Endodermal cell (in vitro differentiated cells): Measurements from ENCODE around the gene ASTL. TPM values are rescaled to one million over a fixed set of nuclear protein-coding genes. Genes with fewer than 3 reads are reported as not detected.

ENCODE experiments used
- DNase-seq: peaks from one replicate; pipeline ENCODE4 v3.0.0-alpha.2; 2017
- H3K27ac ChIP-seq: 2 replicates; pipeline ENCODE4 v1.5.1; 2013; ENCODE audit warnings: mild to moderate bottlenecking, low read depth, low read length, moderate library complexity
- H3K27me3 ChIP-seq: 2 replicates; pipeline ENCODE4 v1.6.1; 2013; ENCODE audit warnings: mild to moderate bottlenecking, low read length, moderate library complexity; ENCODE audit not compliant: insufficient read depth, control insufficient read depth, poor library complexity, severe bottlenecking
- H3K36me3 ChIP-seq: 2 replicates; pipeline ENCODE4 v1.7.0; 2013; ENCODE audit warnings: mild to moderate bottlenecking, low read length, moderate library complexity; ENCODE audit not compliant: control insufficient read depth, insufficient read depth
- H3K4me1 ChIP-seq: one replicate; pipeline ENCODE4 v1.7.0; 2013; ENCODE audit warnings: low read length; ENCODE audit not compliant: control insufficient read depth, insufficient read depth
- H3K4me3 ChIP-seq: 2 replicates; pipeline ENCODE4 v1.5.1; 2013; ENCODE audit warnings: mild to moderate bottlenecking, low read length, moderate library complexity
- H3K9ac ChIP-seq: 2 replicates; pipeline ENCODE4 v1.6.1; 2013; ENCODE audit warnings: mild to moderate bottlenecking, low read length, moderate library complexity; ENCODE audit not compliant: poor library complexity, severe bottlenecking; ENCODE audit errors: extremely low read depth
- H3K9me3 ChIP-seq: 2 replicates; pipeline ENCODE4 v1.6.1; 2013; ENCODE audit warnings: mild to moderate bottlenecking, low read length, moderate library complexity; ENCODE audit not compliant: control insufficient read depth
- H3K27ac Mint-ChIP-seq: 2 replicates; pipeline ENCODE4 v1.8.0; 2020; ENCODE audit warnings: mixed read lengths
- H3K27me3 Mint-ChIP-seq: 2 replicates; pipeline ENCODE4 v1.8.0; 2021; ENCODE audit warnings: mild to moderate bottlenecking, mixed read lengths; ENCODE audit not compliant: insufficient read depth
- H3K36me3 Mint-ChIP-seq: 2 replicates; pipeline ENCODE4 v1.8.0; 2020; ENCODE audit warnings: low read depth, mixed read lengths
- H3K4me1 Mint-ChIP-seq: 2 replicates; pipeline ENCODE4 v1.8.0; 2020; ENCODE audit warnings: mixed read lengths
- H3K4me3 Mint-ChIP-seq: 2 replicates; pipeline ENCODE4 v1.8.0; 2020; ENCODE audit warnings: mild to moderate bottlenecking, moderate library complexity, mixed read lengths
- H3K9me3 Mint-ChIP-seq: 2 replicates; pipeline ENCODE4 v1.8.0; 2020; ENCODE audit warnings: mild to moderate bottlenecking, mixed read lengths
- WGBS, 2 experiments: methylation state at CpG; one replicate each; pipeline versions ENCODE4 v1.1.5 to v1.1.7; 2013; ENCODE audit warnings: missing lambda C conversion rate in 2 of 2, mixed read lengths in 1 of 2; ENCODE audit not compliant: insufficient coverage in 1 of 2, insufficient read length in 1 of 2; 5-methylcytosine and 5-hydroxymethylcytosine counted together
- total RNA-seq, 2 donors: library from RNA; stranded (reverse); fragmentation: NEBNext Ultra II Directional in 1 of 2; extraction: Animal tissue kit (Norgen Biotek cat#: 25700) in 1 of 2; gene quantifications; 2 replicates in 1 of 2; 3 replicates in 1 of 2; pipeline ENCODE4 v1.2.1, GENCODE V29; 2021
- TF ChIP-seq, protein P1 (sequence below): fragments of 200-600 bp; sonication (generic); conservative IDR thresholded peaks from 2 replicates; pipeline ENCODE4 v1.5.0; 2021; ENCODE audit warnings: antibody characterized with exemption, mild to moderate bottlenecking

Gene ASTL
- total RNA-seq, 2 donors from 2014 or later = not detected

DNA sequence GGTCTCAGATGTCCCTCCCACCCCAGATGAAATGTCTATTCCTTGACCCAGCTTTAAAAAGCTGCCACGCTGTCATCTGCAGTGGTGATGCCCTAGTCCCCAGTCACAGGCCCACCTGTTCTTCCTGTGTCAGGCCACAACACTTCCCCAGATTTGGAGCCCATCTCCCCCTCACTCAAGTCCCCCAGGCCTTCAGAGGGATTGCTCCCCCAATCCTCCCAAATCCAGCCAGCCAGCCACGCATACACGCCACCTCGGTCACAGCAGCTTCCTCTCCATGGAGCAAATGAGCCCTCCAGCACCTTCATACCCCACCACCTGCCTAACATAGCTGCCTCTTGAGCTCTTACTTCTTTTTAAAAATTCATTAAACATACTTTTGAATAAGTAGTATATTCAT, 7.8 kb downstream of the ASTL start:
- TF ChIP-seq, protein P1, sequence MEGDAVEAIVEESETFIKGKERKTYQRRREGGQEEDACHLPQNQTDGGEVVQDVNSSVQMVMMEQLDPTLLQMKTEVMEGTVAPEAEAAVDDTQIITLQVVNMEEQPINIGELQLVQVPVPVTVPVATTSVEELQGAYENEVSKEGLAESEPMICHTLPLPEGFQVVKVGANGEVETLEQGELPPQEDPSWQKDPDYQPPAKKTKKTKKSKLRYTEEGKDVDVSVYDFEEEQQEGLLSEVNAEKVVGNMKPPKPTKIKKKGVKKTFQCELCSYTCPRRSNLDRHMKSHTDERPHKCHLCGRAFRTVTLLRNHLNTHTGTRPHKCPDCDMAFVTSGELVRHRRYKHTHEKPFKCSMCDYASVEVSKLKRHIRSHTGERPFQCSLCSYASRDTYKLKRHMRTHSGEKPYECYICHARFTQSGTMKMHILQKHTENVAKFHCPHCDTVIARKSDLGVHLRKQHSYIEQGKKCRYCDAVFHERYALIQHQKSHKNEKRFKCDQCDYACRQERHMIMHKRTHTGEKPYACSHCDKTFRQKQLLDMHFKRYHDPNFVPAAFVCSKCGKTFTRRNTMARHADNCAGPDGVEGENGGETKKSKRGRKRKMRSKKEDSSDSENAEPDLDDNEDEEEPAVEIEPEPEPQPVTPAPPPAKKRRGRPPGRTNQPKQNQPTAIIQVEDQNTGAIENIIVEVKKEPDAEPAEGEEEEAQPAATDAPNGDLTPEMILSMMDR = no peak
- H3K27ac ChIP-seq = no peak overlapping the region
- Mint-ChIP-seq H3K36me3 (no peaks in the 10 kb centered on the region), H3K9me3 (no peaks in the 10 kb centered on the region), H3K4me3 (no peak overlapping the region), H3K4me1 (no peaks in the 10 kb centered on the region), H3K27ac (no peak overlapping the region), H3K27me3 (peaks cover 27% of the 10 kb centered on the region)
- 73 to 88% methylated on average over 1 to 4 of the region's 4 CpGs for WGBS, 2 experiments
- no peaks in the 10 kb centered on the region for H3K36me3 ChIP-seq
- H3K9ac ChIP-seq = no peak overlapping the region
- peaks cover 21% of the 10 kb centered on the region for H3K27me3 ChIP-seq
- no peak for DNase-seq
- H3K9me3 ChIP-seq = no peaks in the 10 kb centered on the region
- H3K4me1 ChIP-seq = no peaks in the 10 kb centered on the region
- no peak overlapping the region for H3K4me3 ChIP-seq

DNA sequence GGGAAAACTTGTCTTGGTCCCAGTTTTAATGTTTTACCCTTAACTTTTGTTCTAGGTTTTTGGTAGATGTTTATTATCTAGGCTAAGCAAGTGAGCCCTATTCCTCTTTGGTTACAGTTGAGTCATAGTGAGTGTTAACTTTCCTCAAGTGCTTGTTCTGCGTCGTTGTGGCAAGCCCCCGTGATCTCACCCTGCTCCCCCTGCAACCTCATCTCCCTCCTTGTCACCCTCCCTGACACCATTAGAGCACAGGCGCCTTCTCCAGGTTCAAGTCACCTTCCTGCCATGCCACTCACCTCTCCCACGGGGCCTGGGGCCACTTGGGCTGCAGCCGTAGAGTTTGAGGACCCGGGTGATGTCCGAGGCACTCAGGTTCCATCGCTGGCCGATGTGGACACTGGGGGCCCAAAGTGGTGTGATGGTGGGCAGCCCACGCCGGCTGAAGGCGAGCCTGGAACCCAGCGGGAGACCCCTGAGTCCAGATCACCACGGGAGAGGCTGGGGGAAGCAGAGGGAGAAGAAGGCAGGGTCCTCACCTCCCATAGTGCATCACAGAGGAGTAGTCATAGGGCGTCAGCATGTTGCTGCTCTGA, 8.7 kb downstream of the ASTL start:
- 83 to 89% methylated on average over 8 to 16 of the region's 16 CpGs for WGBS, 2 experiments
- Histone ChIP-seq H3K36me3 (no peaks in the 10 kb centered on the region), H3K27ac (no peak overlapping the region), H3K4me1 (no peaks in the 10 kb centered on the region), H3K9me3 (no peaks in the 10 kb centered on the region), H3K27me3 (peaks cover 21% of the 10 kb centered on the region), H3K4me3 (no peak overlapping the region), H3K9ac (no peak overlapping the region)
- Mint-ChIP-seq H3K4me1 (no peaks in the 10 kb centered on the region), H3K36me3 (no peaks in the 10 kb centered on the region), H3K9me3 (no peaks in the 10 kb centered on the region), H3K27ac (no peak overlapping the region), H3K4me3 (no peak overlapping the region), H3K27me3 (peaks cover 31% of the 10 kb centered on the region)
- TF ChIP-seq, protein P1 = no peak
- no peak for DNase-seq

DNA sequence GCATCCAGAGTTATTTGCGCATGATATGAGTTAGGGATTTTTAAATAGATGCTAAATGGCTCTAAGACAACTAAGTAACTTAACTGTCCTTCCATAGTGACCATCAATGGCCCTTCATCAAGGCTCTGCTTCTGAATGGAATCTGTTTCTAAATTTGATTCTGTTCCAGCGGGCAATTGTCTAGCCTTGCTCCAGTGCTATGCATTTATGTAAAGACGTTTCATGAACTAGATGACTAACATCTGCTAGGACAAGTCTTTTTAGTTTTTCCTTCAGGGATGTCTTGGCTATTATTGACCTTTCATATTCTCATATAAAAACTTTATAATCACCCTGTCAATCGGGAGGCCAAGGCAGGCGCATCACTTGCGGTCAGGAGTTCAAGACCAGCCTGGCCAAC, 9.8 kb downstream of the ASTL start:
- Histone ChIP-seq H3K4me1 (no peaks in the 10 kb centered on the region), H3K27ac (no peak overlapping the region), H3K9ac (no peak overlapping the region), H3K27me3 (peaks cover 21% of the 10 kb centered on the region), H3K36me3 (no peaks in the 10 kb centered on the region), H3K4me3 (no peak overlapping the region), H3K9me3 (no peaks in the 10 kb centered on the region)
- H3K27ac Mint-ChIP-seq = no peak overlapping the region
- H3K9me3 Mint-ChIP-seq = no peaks in the 10 kb centered on the region
- no peak for DNase-seq
- TF ChIP-seq, protein P1 = no peak
- H3K36me3 Mint-ChIP-seq = no peaks in the 10 kb centered on the region
- H3K4me3 Mint-ChIP-seq = no peak overlapping the region
- WGBS, 2 experiments = 92 to 94% methylated on average over 3 to 6 of the region's 6 CpGs
- no peaks in the 10 kb centered on the region for H3K4me1 Mint-ChIP-seq
- peaks cover 35% of the 10 kb centered on the region for H3K27me3 Mint-ChIP-seq
